Measurements from ENCODE around the gene STOML1.

- TF ChIP-seq POLR2A (IDR thresholded peaks at IDR 0.05) (no peak), CTCF (IDR thresholded peaks at IDR 0.05) (peak; percentile 93 to 95 (median 93)), EP300 (IDR thresholded peaks at IDR 0.05) (peak in 1 of 2 donors; percentile 31)
Measured at GRCh38 chr15:73964736-73965093, 27.4 kb downstream of the STOML1 start.
